ENCODE measurements around the gene CTU1.
A peak's percentile ranks its signal among the peaks of the same experiment; 100 is the strongest.

The CTU1 gene

GRCh38 chr19:51102991-51103390, 5.2 kb downstream of the CTU1 start:
- no peak for DNase-seq (ENCODE audit: low spot score)

- no peak for DNase-seq (ENCODE audit: low spot score)
Observed at GRCh38 chr19:51101171-51101865, 6.9 kb downstream of the CTU1 start.

DNA sequence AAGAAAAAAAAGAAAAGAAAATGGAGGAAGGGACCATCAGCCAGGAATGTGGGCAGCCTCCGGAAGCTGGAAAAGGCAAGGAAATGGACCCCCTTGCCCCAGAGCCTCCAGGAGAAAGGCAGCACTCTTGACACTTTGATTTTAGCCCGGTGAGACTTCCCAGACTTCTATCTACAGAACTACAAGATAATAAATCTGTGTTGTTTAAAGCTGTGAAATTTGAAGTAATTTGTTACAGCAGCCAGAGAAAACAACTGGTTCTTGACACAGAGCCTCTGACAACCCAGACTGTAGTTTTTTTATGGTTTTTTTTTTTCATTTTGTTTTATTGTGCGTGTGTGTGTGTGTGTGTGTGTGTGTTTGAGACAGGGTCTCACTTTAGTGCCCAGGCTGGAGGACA, 7.6 kb downstream of the CTU1 start:
- DNase-seq (ENCODE audit: low spot score): no peak

- no peak for DNase-seq (ENCODE audit: low spot score)
Observed at GRCh38 chr19:51099047-51099382, 9.2 kb downstream of the CTU1 start.

GRCh38 chr19:51098365-51099046, 9.7 kb downstream of the CTU1 start:
- no peak for DNase-seq (ENCODE audit: low spot score)

DNA sequence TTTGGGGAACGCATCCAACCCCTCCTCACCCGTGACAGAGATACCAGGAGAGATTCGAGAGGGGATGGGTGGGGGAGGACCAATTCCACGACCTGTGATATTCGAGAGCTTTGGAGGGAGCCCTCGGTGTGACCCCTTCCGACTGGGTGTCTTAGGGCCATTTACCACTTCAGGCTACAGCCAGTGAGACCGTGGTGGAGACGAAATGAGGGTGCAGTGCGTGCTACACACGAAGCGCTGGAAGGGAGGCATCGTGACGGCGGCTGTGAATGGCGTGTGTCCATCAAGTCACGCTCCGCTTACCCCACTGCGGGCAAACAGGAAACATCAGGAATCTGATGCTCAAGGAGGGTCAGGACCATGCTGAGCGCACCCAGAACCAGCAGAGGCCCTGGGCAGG, 10.4 kb downstream of the CTU1 start:
- no peak for DNase-seq (ENCODE audit: low spot score)

DNA sequence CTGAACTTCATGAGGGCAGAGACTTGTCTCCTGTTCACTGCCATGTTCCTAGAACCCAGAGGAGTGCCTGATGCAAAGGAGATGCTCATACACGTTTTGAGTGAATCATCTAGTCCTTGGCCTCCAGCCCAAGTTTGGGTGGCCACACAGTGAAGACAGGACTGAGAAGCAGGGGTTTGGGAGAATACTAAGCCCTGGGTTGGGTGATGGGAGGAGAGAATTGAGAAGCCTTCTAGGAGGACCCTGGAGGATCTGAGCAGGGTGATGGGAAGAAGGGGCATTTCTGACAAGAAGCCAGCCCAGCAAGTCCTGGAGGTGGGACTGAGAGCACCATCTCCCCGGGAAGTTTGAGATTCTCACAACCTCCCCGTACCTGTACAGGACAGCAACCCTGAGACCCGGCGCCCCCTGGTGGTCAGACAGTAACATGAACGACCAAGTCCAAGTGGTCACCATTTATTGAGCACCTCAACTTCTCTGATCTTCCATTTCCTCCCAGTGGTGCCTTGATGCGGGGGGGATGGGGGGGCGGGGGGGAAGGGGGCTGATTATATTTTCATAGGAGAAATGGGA, 11.0 kb downstream of the CTU1 start:
- peak; percentile 74 for DNase-seq (ENCODE audit: low spot score)

- no peak for DNase-seq (ENCODE audit: low spot score)
Observed at GRCh38 chr19:51096473-51097165, 11.6 kb downstream of the CTU1 start.

GRCh38 chr19:51094696-51095279, 13.4 kb downstream of the CTU1 start:
- peak; percentile 50 for DNase-seq (ENCODE audit: low spot score)

GRCh38 chr19:51093510-51094345, 14.5 kb downstream of the CTU1 start:
- DNase-seq (ENCODE audit: low spot score): no peak

DNA sequence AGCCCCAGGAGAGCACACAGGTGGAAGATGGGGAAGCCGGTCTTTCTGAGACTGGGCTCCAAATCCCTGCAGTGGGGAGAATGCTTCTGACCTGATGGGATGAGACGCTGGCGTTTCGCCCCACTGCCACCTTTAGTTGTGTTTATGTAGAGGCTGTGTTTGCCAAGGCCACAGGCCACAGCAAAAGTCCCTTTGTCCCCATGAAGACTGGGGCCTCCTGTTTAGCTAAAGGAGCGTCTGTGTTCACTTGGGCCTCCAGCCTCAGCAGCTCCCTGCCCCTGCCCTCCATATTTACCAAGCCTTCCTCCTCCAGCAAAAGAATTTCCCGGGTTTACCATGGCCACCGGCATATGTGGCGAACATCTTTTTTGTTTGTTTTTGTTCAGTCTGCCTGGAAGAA, 15.1 kb downstream of the CTU1 start:
- no peak for DNase-seq (ENCODE audit: low spot score)

- no peak for DNase-seq (ENCODE audit: low spot score)
Observed at GRCh38 chr19:51091895-51092873, 16.0 kb downstream of the CTU1 start.

DNA sequence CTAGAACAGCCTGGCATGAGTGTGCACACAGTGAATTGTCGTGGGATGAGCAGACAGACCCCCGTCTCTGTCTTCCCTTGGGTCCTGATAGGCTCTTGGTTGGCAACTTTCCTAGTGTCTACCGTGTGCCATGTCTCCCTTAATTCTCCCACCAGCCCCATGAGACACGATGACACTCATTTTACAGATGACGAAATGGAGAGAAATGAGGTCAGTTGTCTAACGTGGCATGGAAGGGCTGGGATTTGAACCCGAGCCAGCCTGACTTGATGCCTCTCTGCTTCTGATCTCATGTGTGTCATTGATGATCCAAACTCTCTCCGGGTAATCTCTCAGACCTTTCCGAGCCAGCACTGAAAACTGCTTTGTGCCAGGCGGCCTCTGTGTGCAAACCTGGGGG, 17.1 kb downstream of the CTU1 start:
- no peak for DNase-seq (ENCODE audit: low spot score)

GRCh38 chr19:51090471-51090870, 17.7 kb downstream of the CTU1 start:
- no peak for DNase-seq (ENCODE audit: low spot score)

GRCh38 chr19:51089786-51090185, 18.4 kb downstream of the CTU1 start:
- no peak for DNase-seq (ENCODE audit: low spot score)

GRCh38 chr19:51086153-51086850, 21.9 kb downstream of the CTU1 start:
- DNase-seq (ENCODE audit: low spot score): no peak

DNA sequence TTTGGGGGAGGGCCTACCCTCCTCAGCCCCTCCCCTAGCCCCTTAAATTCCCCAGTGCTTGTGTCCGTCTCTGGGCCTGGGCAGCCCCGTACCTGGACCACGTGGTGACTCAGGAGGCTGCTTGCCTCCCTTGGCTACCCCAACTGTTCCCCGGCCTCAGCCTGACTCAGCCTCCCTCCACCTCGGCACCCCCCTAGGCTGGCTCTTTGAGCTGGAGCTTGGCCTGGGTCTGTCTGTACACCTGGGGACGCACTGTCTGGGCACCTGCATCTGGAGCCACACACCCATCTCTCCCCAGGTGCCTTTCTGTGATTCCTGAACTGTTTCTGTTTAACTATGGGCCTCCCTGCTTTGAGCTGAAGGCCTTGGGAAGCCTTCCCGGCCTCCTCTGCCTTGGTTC, 23.7 kb downstream of the CTU1 start:
- no peak for DNase-seq (ENCODE audit: low spot score)

GRCh38 chr19:51083783-51084182, 24.4 kb downstream of the CTU1 start:
- no peak for DNase-seq (ENCODE audit: low spot score)

- no peak for DNase-seq (ENCODE audit: low spot score)
Observed at GRCh38 chr19:51083181-51083580, 25.0 kb downstream of the CTU1 start.

- no peak for DNase-seq (ENCODE audit: low spot score)
Observed at GRCh38 chr19:51082611-51083010, 25.6 kb downstream of the CTU1 start, which contains the start of gene KLK14. Gene KLK14 (minus strand): TSS chr19:51082887. CDS start chr19:51082614, 273 bp downstream.
